Kidney glomerular epithelial cell (primary cell): ENCODE data around the gene KYAT1.
"Not testable (repeated sequence)": the region's sequence is repeated elsewhere in the genome, so short reads cannot be mapped to it uniquely, and the experiment has no call there.

ENCODE experiments used
- DNase-seq: peaks from one replicate; lab custom pipeline; 2025; lab: John Stamatoyannopoulos, UW

The KYAT1 gene

DNA sequence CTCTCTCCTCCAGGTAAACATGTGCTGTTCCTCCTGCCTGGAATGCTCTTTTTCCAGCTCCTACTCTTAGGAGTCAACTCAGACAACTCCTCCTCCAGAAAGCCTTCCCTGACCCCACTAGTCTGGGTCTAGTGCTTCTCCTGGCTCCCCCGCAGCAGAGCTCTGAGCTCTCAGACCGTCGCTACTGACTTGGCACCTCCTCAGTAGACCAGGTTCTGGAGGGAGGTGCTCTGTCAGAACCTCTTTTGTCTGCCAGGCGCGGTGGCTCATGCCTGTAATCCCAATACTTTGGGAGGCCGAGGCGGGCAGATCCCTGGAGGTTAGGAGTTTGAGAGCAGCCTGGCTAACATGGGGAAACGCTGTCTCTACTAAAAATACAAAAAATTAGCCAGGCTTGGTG is 3.6 kb upstream of the KYAT1 start:
- DNase-seq: no peak

- DNase-seq: no peak
Observed at GRCh38 chr9:128884164-128884563, 2.4 kb upstream of the KYAT1 start.

GRCh38 chr9:128882677-128883603 is 1.2 kb upstream of the KYAT1 start:
- DNase-seq: peak; percentile 4

GRCh38 chr9:128877852-128878251 is 3.9 kb downstream of the KYAT1 start:
- no peak for DNase-seq

- DNase-seq: not testable (repeated sequence)
Observed at GRCh38 chr9:128870941-128871265, 10.8 kb downstream of the KYAT1 start.

GRCh38 chr9:128870128-128870940 is 11.4 kb downstream of the KYAT1 start:
- DNase-seq: peak; percentile 55

DNA sequence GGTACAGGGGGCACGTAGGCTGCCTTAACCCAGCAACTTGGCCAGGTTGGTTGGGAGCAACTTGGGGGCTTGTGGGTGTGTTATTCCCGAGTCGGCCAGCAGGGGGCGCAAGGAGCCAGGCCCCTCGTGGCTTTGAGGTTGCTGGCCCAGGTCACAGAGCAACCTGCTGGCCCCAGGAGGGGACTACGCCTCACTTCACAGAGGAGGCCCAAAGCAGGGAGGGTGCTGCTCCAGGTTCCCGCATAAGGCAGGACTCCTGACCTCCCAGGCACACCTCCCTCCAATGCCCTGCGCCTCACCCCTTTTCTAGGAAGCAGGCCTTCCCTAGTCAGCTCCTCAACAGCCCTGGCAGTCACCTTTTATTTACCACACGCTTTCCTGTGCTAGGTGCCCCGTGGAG is 18.1 kb downstream of the KYAT1 start:
- peak; percentile 34 for DNase-seq

DNA sequence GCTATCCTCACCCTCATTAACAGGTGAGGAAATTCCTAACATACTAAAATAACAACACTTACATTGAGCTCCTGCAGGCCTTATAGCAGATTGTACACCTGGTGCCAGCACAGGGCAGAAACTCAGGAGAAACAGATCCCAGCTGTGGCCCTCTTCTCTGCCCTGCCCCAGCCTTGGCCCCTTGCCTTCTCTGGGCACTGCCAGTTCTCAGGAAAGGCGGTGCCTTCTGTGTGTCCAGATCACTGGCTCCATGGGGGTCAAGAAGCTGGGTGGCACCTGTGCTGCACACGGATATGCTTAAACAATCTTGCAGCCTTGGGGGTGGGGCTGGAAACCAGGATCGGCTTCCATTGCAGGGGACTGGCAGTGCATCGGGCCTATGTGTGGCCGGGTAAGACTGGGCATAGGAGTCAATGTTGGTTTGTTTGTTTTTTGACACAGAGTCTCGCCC is 19.3 kb downstream of the KYAT1 start:
- no peak for DNase-seq

GRCh38 chr9:128861501-128861900 is 20.2 kb downstream of the KYAT1 start:
- no peak for DNase-seq

GRCh38 chr9:128860937-128861336 is 20.8 kb downstream of the KYAT1 start:
- DNase-seq: no peak

- DNase-seq: not testable (repeated sequence)
Observed at GRCh38 chr9:128858476-128858875, 23.3 kb downstream of the KYAT1 start.

GRCh38 chr9:128854454-128854853 is 27.3 kb downstream of the KYAT1 start:
- not testable (repeated sequence) for DNase-seq

DNA sequence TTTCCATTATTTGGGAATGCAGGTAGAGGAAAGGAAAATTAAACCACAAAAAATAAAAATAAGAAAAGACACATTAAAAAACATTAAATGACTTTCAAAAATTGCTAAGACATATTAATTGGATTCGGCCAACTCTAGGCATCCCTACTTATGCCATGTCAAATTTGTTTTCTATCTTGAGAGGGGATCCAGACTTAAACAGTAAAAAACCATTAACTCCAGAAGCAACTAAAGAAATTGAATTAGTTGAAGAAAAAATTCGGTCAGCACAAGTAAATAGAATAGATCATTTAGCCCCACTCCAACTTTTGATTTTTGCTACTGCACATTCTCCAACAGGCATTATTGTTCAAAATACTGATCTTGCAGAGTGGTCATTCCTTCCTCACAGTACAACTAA is 29.1 kb downstream of the KYAT1 start:
- not testable (repeated sequence) for DNase-seq

DNA sequence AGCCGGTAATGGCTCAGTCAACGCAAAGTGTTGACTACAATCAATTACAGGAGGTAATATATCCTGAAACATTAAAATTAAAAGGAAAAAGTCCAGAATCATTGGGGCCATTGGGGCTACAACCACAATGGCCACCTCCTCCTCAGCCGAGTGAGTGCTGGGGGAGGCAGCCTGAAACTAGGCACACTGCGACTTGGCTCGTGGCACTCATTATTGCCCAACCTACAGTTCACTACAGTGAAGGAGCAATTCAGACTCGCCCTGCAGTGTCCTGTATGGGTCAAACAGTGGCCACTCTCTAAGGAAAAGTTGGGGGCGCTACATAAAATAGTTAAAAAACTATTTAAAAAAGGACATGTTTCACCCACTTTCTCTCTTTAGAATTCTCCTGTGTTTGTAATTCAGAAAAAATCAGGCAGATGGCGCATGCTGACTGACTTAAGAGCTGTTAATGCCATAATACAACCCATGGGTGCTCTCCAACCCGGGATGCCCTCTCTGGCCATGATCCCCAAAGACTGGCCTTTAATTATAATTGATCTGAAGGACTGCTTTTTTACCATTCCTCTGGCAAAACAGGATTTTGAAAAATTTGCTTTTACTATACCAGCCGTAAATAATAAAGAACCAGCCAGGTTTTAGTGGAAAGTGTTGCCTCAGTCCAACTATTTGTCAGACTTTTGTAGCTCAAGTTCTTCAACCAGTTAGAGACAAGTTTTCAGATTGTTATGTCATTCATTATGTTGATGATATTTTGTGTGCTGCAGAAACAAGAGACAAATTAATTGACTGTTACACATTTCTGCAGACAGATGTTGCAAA is 29.8 kb downstream of the KYAT1 start:
- DNase-seq: peak; percentile 6

GRCh38 chr9:128851024-128851423 is 30.7 kb downstream of the KYAT1 start:
- DNase-seq: not testable (repeated sequence)

DNA sequence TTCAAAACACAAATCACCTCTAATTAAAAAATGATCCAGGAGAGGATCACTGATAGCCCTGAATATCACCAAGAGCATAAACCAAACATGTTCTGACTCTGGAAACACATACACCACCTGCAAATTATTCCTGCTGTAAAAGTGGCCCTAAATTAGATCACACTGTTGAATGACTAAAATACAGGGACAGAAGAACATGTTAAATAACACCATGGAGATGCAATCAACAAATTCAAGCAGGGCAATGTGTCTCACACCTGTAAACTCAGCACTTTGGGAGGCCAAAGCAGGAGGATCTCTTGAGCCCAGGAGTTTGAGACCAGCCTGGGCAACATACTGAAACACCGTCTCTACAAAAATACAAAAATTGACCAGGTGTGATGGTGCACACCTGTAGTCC is 33.9 kb downstream of the KYAT1 start:
- no peak for DNase-seq

GRCh38 chr9:128846680-128847030 is 35.1 kb downstream of the KYAT1 start:
- no peak for DNase-seq

- no peak for DNase-seq
Observed at GRCh38 chr9:128845186-128845931, 36.4 kb downstream of the KYAT1 start.

DNA sequence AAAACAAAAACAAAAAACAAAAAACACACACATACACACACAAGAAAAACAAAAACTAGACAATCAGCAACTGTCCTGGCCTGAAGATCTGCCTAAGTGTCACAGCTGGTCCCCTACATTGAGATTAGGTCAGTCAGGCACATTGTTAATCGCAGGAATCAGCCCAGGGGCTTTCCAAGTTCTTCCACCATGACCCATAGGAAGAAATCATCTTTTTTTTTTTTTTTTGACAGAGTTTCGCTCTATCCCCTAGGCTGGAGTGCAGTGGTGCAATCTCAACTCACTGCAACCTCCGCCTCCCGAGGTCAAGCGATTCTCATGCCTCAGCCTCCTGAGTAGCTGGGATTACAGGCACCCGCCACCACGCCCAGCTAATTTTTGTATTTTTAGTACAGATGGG is 38.6 kb downstream of the KYAT1 start:
- not testable (repeated sequence) for DNase-seq

DNA sequence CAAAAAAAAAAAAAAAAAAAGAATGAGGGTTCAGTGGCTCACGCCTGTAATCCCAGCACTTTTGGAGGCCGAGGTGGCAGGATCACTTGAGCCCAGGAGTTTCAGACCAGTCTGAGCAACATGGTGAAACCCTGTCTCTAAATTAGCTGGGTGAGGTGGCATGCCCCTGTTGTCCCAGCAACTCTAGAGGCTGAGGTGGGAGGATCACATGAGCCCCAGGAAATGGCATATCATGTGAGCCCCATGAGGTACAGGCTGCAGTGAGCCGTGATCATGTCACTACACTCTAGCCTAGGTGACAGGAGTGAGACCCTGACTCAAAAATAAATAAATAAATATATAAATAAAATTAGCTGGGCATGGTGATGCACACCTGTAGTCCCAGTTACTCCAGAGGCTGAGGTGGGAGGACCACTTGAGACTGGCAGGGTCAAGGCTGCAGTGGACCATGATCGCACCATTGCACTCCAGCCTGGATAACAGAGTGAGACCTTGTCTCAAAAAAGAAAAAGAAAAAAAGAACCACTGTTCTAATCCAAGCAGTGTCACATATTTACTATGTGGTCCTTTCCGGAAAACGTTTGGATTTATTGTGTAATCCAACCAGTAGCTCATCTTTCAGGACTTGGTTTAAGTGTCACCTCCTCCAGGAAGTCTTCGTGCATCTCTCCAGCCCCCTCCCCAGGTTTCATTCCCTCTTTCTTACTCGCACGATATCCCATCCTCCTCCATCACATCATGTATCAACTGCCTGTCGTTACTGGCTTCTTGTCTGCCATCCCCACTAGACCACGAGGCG is 39.9 kb downstream of the KYAT1 start:
- no peak for DNase-seq

- DNase-seq: no peak
Observed at GRCh38 chr9:128840524-128840923, 41.2 kb downstream of the KYAT1 start.
